ENCODE results near the gene GLIS2. TPM values are rescaled to one million over a fixed set of nuclear protein-coding genes. Genes with fewer than 3 reads are reported as not detected.

The GLIS2 gene
- total and polyA plus RNA-seq, 10 of the 15 experiments (the other 5 are each of a cell fraction or from before 2014, with no cell fraction given) = 0.03 to 0.64 (median 0.18) TPM; not detected in 4

- Histone ChIP-seq H3K9me3 (replicated peaks; ENCODE audit: control insufficient read depth, insufficient read depth, low read length) (no peaks in the 10 kb centered on the region), H3K4me1 (ENCODE audit: control insufficient read depth, insufficient read depth, low read length) (peaks cover 7% of the 10 kb centered on the region), H3K27ac (ENCODE audit: control insufficient read depth, insufficient read depth) (no peak overlapping the region), H3K4me2 (ENCODE audit: control insufficient read depth, insufficient read depth) (no peak overlapping the region), H3K27me3 (replicated peaks in 1 of 2; ENCODE audit: control insufficient read depth in 2 of 2, insufficient read depth in 2 of 2, low read length in 1 of 2) (no peaks in the 10 kb centered on the region), H2AFZ (ENCODE audit: control insufficient read depth, low read depth, low read length) (no peak overlapping the region), H4K20me1 (ENCODE audit: control insufficient read depth, insufficient read depth) (no peaks in the 10 kb centered on the region), H3K79me2 (ENCODE audit: control insufficient read depth, insufficient read depth, low read length) (no peaks in the 10 kb centered on the region), H3K4me3 (no peak overlapping the region), H3K36me3 (ENCODE audit: control insufficient read depth in 2 of 2, insufficient read depth in 2 of 2, low read length in 1 of 2) (peaks cover 4 to 37% of the 10 kb centered on the region in 2 experiments; a peak in 2 of 4 replicates), H3K9ac (ENCODE audit: control insufficient read depth, insufficient read depth, low read length) (no peak overlapping the region)
- ChIA-PET POLR2A (no interaction called here), RAD21 (ENCODE audit: unreplicated experiment) (no interaction called here), CTCF (interaction anchor here (1.8 kb wide), 1 partner anchor 41 kb away, joined by 5 read pairs; no protein-coding TSS in a partner anchor), SMC1A (ENCODE audit: uncharacterized antibody, unreplicated experiment) (no interaction called here)
- DNase-seq (ENCODE audit: low read depth, low spot score) = no peak
- in situ Hi-C loops (cut with MboI) = loop anchor here (5.0 kb wide), 1 partner anchor 35 kb away; no protein-coding TSS in a partner anchor
- no peak for ATAC-seq
- BruUV-seq (replicated peaks) = TSS peak; percentile 30
- WGBS (ENCODE audit: insufficient coverage, insufficient replicate concordance, low lambda C conversion rate, missing lambda C conversion rate) = 72% methylated on average over 19 of the region's 19 CpGs
- intact Hi-C loops (cut with micrococcal nuclease; ENCODE audit: unreplicated experiment) = no loop called here
- TF ChIP-seq YY1 (IDR thresholded peaks at IDR 0.05; ENCODE audit: low read depth, low read length) (no peak), SP1 (IDR thresholded peaks at IDR 0.05; ENCODE audit: low read depth, low read length) (no peak), BACH1 (IDR thresholded peaks at IDR 0.05; ENCODE audit: borderline replicate concordance) (no peak), EED (IDR thresholded peaks at IDR 0.05; ENCODE audit: low read depth) (no peak), ZBED1 (IDR thresholded peaks at IDR 0.05; ENCODE audit: borderline replicate concordance) (no peak), EGR1 (IDR thresholded peaks at IDR 0.05; ENCODE audit: borderline replicate concordance in 1 of 2, low read depth in 2 of 2, low read length in 2 of 2) (no peak), GABPA (IDR thresholded peaks at IDR 0.05; ENCODE audit: low read depth) (no peak), CHD4 (IDR thresholded peaks at IDR 0.05) (no peak)
- TF ChIP-seq, protein P1, sequence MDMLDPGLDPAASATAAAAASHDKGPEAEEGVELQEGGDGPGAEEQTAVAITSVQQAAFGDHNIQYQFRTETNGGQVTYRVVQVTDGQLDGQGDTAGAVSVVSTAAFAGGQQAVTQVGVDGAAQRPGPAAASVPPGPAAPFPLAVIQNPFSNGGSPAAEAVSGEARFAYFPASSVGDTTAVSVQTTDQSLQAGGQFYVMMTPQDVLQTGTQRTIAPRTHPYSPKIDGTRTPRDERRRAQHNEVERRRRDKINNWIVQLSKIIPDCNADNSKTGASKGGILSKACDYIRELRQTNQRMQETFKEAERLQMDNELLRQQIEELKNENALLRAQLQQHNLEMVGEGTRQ (IDR thresholded peaks at IDR 0.05; ENCODE audit: borderline replicate concordance, low read depth, low read length) = no peak
- TF ChIP-seq, protein P2, sequence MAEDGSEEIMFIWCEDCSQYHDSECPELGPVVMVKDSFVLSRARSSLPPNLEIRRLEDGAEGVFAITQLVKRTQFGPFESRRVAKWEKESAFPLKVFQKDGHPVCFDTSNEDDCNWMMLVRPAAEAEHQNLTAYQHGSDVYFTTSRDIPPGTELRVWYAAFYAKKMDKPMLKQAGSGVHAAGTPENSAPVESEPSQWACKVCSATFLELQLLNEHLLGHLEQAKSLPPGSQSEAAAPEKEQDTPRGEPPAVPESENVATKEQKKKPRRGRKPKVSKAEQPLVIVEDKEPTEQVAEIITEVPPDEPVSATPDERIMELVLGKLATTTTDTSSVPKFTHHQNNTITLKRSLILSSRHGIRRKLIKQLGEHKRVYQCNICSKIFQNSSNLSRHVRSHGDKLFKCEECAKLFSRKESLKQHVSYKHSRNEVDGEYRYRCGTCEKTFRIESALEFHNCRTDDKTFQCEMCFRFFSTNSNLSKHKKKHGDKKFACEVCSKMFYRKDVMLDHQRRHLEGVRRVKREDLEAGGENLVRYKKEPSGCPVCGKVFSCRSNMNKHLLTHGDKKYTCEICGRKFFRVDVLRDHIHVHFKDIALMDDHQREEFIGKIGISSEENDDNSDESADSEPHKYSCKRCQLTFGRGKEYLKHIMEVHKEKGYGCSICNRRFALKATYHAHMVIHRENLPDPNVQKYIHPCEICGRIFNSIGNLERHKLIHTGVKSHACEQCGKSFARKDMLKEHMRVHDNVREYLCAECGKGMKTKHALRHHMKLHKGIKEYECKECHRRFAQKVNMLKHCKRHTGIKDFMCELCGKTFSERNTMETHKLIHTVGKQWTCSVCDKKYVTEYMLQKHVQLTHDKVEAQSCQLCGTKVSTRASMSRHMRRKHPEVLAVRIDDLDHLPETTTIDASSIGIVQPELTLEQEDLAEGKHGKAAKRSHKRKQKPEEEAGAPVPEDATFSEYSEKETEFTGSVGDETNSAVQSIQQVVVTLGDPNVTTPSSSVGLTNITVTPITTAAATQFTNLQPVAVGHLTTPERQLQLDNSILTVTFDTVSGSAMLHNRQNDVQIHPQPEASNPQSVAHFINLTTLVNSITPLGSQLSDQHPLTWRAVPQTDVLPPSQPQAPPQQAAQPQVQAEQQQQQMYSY (CRISPR knock-in tag; IDR thresholded peaks at IDR 0.05) = no peak
- no peak for FAIRE-seq
Observed at GRCh38 chr16:4362476-4363135, 46.7 kb downstream of the GLIS2 start.
